ENCODE measurements around the gene SNED1. TPM values are rescaled to one million over a fixed set of nuclear protein-coding genes. Genes with fewer than 3 reads are reported as not detected.

The SNED1 gene
- polyA plus RNA-seq, 1 donor from 2014 or later = 0.32 TPM

- no peak for TF ChIP-seq RAD21 (conservative IDR thresholded peaks at IDR 0.05)
- TF ChIP-seq POLR2AphosphoS5 (IDR thresholded peaks at IDR 0.05) = no peak
- no peak for TF ChIP-seq MXI1 (conservative IDR thresholded peaks at IDR 0.05; ENCODE audit: poor library complexity, severe bottlenecking)
- TF ChIP-seq SMC3 (conservative IDR thresholded peaks at IDR 0.05; ENCODE audit: poor library complexity) = no peak
- no peak for TF ChIP-seq CTCF (IDR thresholded peaks at IDR 0.05; ENCODE audit: poor library complexity, severe bottlenecking)
- TF ChIP-seq REST (IDR thresholded peaks at IDR 0.05; ENCODE audit: borderline replicate concordance) = no peak
- no peak for TF ChIP-seq EP300 (conservative IDR thresholded peaks at IDR 0.05; ENCODE audit: poor library complexity, severe bottlenecking)
- no peak for TF ChIP-seq TAF1 (IDR thresholded peaks at IDR 0.05; ENCODE audit: low read depth)
- TF ChIP-seq EZH2 (IDR thresholded peaks at IDR 0.05; ENCODE audit: borderline replicate concordance, insufficient read depth, low read length, poor library complexity, severe bottlenecking) = no peak
- no peaks in the 10 kb centered on the region for H3K9me3 ChIP-seq (ENCODE audit: low read length)
- H3K79me2 ChIP-seq (replicated peaks; ENCODE audit: insufficient read depth, low read length) = no peaks in the 10 kb centered on the region
- H3K27ac ChIP-seq (ENCODE audit: low read length) = no peak overlapping the region
- H4K20me1 ChIP-seq (ENCODE audit: insufficient read depth) = no peaks in the 10 kb centered on the region
- no peaks in the 10 kb centered on the region for H3F3A ChIP-seq (ENCODE audit: insufficient read depth, low read length, poor library complexity, severe bottlenecking)
- peaks cover 5% of the 10 kb centered on the region for H3K27me3 ChIP-seq (ENCODE audit: insufficient read depth, low read depth, low read length)
- H3K36me3 ChIP-seq (ENCODE audit: insufficient read depth, low read length) = no peaks in the 10 kb centered on the region
- no peak overlapping the region for H3K9ac ChIP-seq (ENCODE audit: low read length)
- H2AFZ ChIP-seq (ENCODE audit: low read depth, low read length) = no peak overlapping the region
- H3K9me2 ChIP-seq (ENCODE audit: insufficient read depth, low read length) = no peaks in the 10 kb centered on the region
- no peak overlapping the region for H3K4me2 ChIP-seq (ENCODE audit: low read length)
- H3K4me3 ChIP-seq (ENCODE audit: low read length) = no peak overlapping the region
Observed at GRCh38 chr2:240988146-240988545, 10.3 kb upstream of the SNED1 start.

GRCh38 chr2:240988571-240989271, 9.7 kb upstream of the SNED1 start:
- Histone ChIP-seq H2AFZ (ENCODE audit: low read depth, low read length) (no peak overlapping the region), H3F3A (ENCODE audit: insufficient read depth, low read length, poor library complexity, severe bottlenecking) (no peaks in the 10 kb centered on the region), H3K9ac (ENCODE audit: low read length) (no peak overlapping the region), H3K4me3 (ENCODE audit: low read length) (no peak overlapping the region), H3K27me3 (ENCODE audit: insufficient read depth, low read depth, low read length) (peaks cover under 1% of the 10 kb centered on the region), H3K9me2 (ENCODE audit: insufficient read depth, low read length) (no peaks in the 10 kb centered on the region), H3K27ac (ENCODE audit: low read length) (no peak overlapping the region), H4K20me1 (ENCODE audit: insufficient read depth) (no peaks in the 10 kb centered on the region), H3K9me3 (ENCODE audit: low read length) (no peaks in the 10 kb centered on the region), H3K36me3 (ENCODE audit: insufficient read depth, low read length) (no peaks in the 10 kb centered on the region), H3K4me2 (ENCODE audit: low read length) (no peak overlapping the region), H3K79me2 (replicated peaks; ENCODE audit: insufficient read depth, low read length) (no peaks in the 10 kb centered on the region)
- TF ChIP-seq POLR2AphosphoS5 (IDR thresholded peaks at IDR 0.05) = no peak
- no peak for TF ChIP-seq EZH2 (IDR thresholded peaks at IDR 0.05; ENCODE audit: borderline replicate concordance, insufficient read depth, low read length, poor library complexity, severe bottlenecking)
- TF ChIP-seq MXI1 (conservative IDR thresholded peaks at IDR 0.05; ENCODE audit: poor library complexity, severe bottlenecking) = no peak

All from neural cell (in vitro differentiated cells).